Uterus (tissue), 2 donors: Measurements from ENCODE around the gene MMP26.

Experiments
- CTCF ChIP-seq, 4 experiments: fragments of 200-600 bp in 2 of 4; fragments of 450-650 bp in 2 of 4; sonication (generic) in 2 of 4; IDR thresholded peaks; one replicate each; pipeline ENCODE4 v1.5.1; 2016 to 2019; ENCODE audit warnings: antibody characterized with exemption in 4 of 4, mild to moderate bottlenecking in 2 of 4, moderate library complexity in 1 of 4
- POLR2A ChIP-seq, 2 donors: fragments of 450-650 bp; IDR thresholded peaks; one replicate each; pipeline ENCODE4 v1.6.1; 2016; ENCODE audit warnings: antibody characterized with exemption in 2 of 2, mild to moderate bottlenecking in 1 of 2, moderate library complexity in 1 of 2

- no peak for TF ChIP-seq CTCF (IDR thresholded peaks at IDR 0.05)
- no peak for TF ChIP-seq POLR2A (IDR thresholded peaks at IDR 0.05)
Measured at GRCh38 chr11:4673781-4674180, 30.8 kb upstream of the MMP26 start.
